Left lung (tissue), 10 donors: ENCODE results near the gene LSM5. TPM values are rescaled to one million over a fixed set of nuclear protein-coding genes. Genes with fewer than 3 reads are reported as not detected.

Experiments
- ATAC-seq: fragments of 200-7000 bp; cut with Tn5 transposase; one replicate; pipeline ENCODE4 v1.9.1; 2020; ENCODE audit warnings: moderate library complexity
- DNase-seq, 4 donors: peaks; one replicate each; pipeline ENCODE4 v3.0.0-alpha.2; 2013 to 2020
- H3K27ac ChIP-seq, 2 donors: fragments of 200-600 bp; sonication (generic) in 1 of 2; one replicate each; pipeline versions ENCODE4 v1.5.0 to v1.8.0; 2020 to 2021
- H3K27me3 ChIP-seq, 2 donors: fragments of 200-600 bp; sonication (generic) in 1 of 2; one replicate each; pipeline versions ENCODE4 v1.5.0 to v1.8.0; 2020 to 2021
- H3K36me3 ChIP-seq, 2 donors: fragments of 200-600 bp; sonication (generic) in 1 of 2; one replicate each; pipeline versions ENCODE4 v1.5.0 to v1.8.0; 2020 to 2021
- H3K4me1 ChIP-seq, 2 donors: fragments of 200-600 bp; one replicate each; pipeline ENCODE4 v1.8.0; 2021
- H3K4me3 ChIP-seq, 2 donors: fragments of 200-600 bp; sonication (generic) in 1 of 2; one replicate each; pipeline versions ENCODE4 v1.5.0 to v1.8.0; 2020 to 2021; ENCODE audit warnings: mild to moderate bottlenecking in 1 of 2
- H3K9me3 ChIP-seq, 2 donors: fragments of 200-600 bp; sonication (generic) in 1 of 2; one replicate each; pipeline versions ENCODE4 v1.5.0 to v1.8.0; 2020 to 2021
- CTCF ChIP-seq, 2 donors: fragments of 200-600 bp; sonication (generic) in 1 of 2; IDR thresholded peaks; one replicate each; pipeline versions ENCODE4 v1.5.0 to v1.8.0; 2021; ENCODE audit warnings: antibody characterized with exemption in 2 of 2
- intact Hi-C, 2 donors: fragments of 100-400 bp; cut with DNase I; formaldehyde crosslinking; loops; one replicate each; pipeline versions ENCODE4 v1.11.2 to v1.14.2; 2022
- polyA plus RNA-seq, 6 donors: library from polyadenylated mRNA; unstranded; fragments of 120-200 nt; gene quantifications; one replicate each; pipeline ENCODE4 v1.2.1, GENCODE V29; 2013; ENCODE audit not compliant: insufficient read length in 6 of 6
- total RNA-seq, 2 donors: library from RNA; stranded (reverse); fragmentation: NEBNext Ultra II Directional; extraction: Animal tissue kit (Norgen Biotek cat#: 25700); gene quantifications; one replicate each; pipeline ENCODE4 v1.2.1, GENCODE V29; 2021
- donor health status: DM: no; HTN: yes; CAD: no.
- donor health status: DM: no; HTN: no; CAD: no.

LSM5 gene
- total and polyA plus RNA-seq, 8 donors = 39.4 to 90.0 (median 74.5) TPM

GRCh38 chr7:32531402-32531801 is 41.2 kb upstream of the LSM5 start:
- intact Hi-C loops = no loop called here
- Histone ChIP-seq H3K27ac (no peak overlapping the region), H3K4me1 (peaks cover 0 to 11% of the 10 kb centered on the region in 2 donors), H3K36me3 (peaks cover 0 to 6% of the 10 kb centered on the region in 2 donors), H3K9me3 (no peaks in the 10 kb centered on the region), H3K4me3 (no peak overlapping the region), H3K27me3 (no peaks in the 10 kb centered on the region)
- ATAC-seq = no peak
- no peak for TF ChIP-seq CTCF (IDR thresholded peaks at IDR 0.05)
- no peak for DNase-seq

- intact Hi-C loops = no loop called here
These were observed 35.7 kb upstream of the LSM5 start for GRCh38 chr7:32525839-32526238.

DNA sequence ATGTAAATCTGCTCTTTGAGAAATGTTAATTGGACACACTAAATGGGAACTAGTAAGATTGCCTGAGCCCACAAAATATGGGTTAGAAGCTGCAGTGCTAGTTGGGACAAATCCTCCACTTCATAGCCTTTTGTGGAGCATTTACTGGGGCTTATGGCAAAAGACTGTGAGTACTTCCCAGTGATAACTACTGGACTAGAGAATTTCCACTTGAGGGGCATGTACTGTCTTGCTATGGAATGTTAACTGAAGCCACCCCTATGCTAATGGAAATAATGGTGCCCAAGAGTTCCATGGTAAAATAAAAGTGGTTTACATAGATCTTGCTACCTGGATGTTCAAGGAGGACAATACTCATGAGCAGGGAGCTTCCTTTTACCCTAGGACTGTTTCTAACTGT is 34.5 kb upstream of the LSM5 start:
- no peaks in the 10 kb centered on the region for H3K27me3 ChIP-seq
- no peak overlapping the region for H3K27ac ChIP-seq
- no peak for TF ChIP-seq CTCF (IDR thresholded peaks at IDR 0.05)
- no peaks in the 10 kb centered on the region for H3K36me3 ChIP-seq
- DNase-seq (no peak), ATAC-seq (no peak)
- no peaks in the 10 kb centered on the region for H3K4me1 ChIP-seq
- intact Hi-C loops = no loop called here
- H3K9me3 ChIP-seq = peaks cover 0 to 11% of the 10 kb centered on the region in 2 donors
- H3K4me3 ChIP-seq = no peak overlapping the region

More at GRCh38 chr7:32525839-32526238, 35.7 kb upstream of the LSM5 start:
- Histone ChIP-seq H3K9me3 (no peaks in the 10 kb centered on the region), H3K36me3 (no peaks in the 10 kb centered on the region), H3K27ac (no peak overlapping the region), H3K4me3 (no peak overlapping the region), H3K4me1 (no peaks in the 10 kb centered on the region), H3K27me3 (no peaks in the 10 kb centered on the region)
- no peak for ATAC-seq
- no peak for TF ChIP-seq CTCF (IDR thresholded peaks at IDR 0.05)
- no peak for DNase-seq

GRCh38 chr7:32522746-32523530 is 32.8 kb upstream of the LSM5 start:
- Histone ChIP-seq H3K27ac (no peak overlapping the region), H3K4me1 (no peaks in the 10 kb centered on the region), H3K4me3 (no peak overlapping the region), H3K27me3 (no peaks in the 10 kb centered on the region), H3K36me3 (no peaks in the 10 kb centered on the region), H3K9me3 (peaks cover 6 to 27% of the 10 kb centered on the region in 2 donors)
- intact Hi-C loops = no loop called here
- ATAC-seq (no peak), DNase-seq (no peak)
- TF ChIP-seq CTCF (IDR thresholded peaks at IDR 0.05) = no peak

GRCh38 chr7:32519763-32520162 is 29.6 kb upstream of the LSM5 start:
- DNase-seq (no peak), ATAC-seq (no peak)
- TF ChIP-seq CTCF (IDR thresholded peaks at IDR 0.05) = no peak
- Histone ChIP-seq H3K9me3 (peaks cover 6 to 31% of the 10 kb centered on the region in 2 donors), H3K27me3 (no peaks in the 10 kb centered on the region), H3K4me3 (no peak overlapping the region), H3K4me1 (peaks cover 0 to 7% of the 10 kb centered on the region in 2 donors), H3K27ac (no peak overlapping the region), H3K36me3 (no peaks in the 10 kb centered on the region)
- intact Hi-C loops = no loop called here
